NCI-H2196 treated with DMSO at 0.1 percent for 48 hours (cell line): Measurements from ENCODE around the gene ERLEC1.
"Not testable (repeated sequence)": the region's sequence is repeated elsewhere in the genome, so short reads cannot be mapped to it uniquely, and the experiment has no call there.

ENCODE experiments used
- DNase-seq: peaks from one replicate; lab custom pipeline; 2025; ENCODE audit not compliant: unreplicated experiment; lab: John Stamatoyannopoulos, UW

Gene ERLEC1

GRCh38 chr2:53829273-53829979 lies 42.6 kb downstream of the ERLEC1 start:
- DNase-seq: no peak

- not testable (repeated sequence) for DNase-seq
Observed at GRCh38 chr2:53829980-53830290, 43.1 kb downstream of the ERLEC1 start.

GRCh38 chr2:53840580-53840979 lies 53.7 kb downstream of the ERLEC1 start:
- no peak for DNase-seq

- DNase-seq: not testable (repeated sequence)
Observed at GRCh38 chr2:53841651-53842050, 54.8 kb downstream of the ERLEC1 start.

- no peak for DNase-seq
Observed at GRCh38 chr2:53842891-53843290, 56.0 kb downstream of the ERLEC1 start.

- DNase-seq: no peak
Observed at GRCh38 chr2:53843595-53843994, 56.8 kb downstream of the ERLEC1 start.

- no peak for DNase-seq
Observed at GRCh38 chr2:53848062-53848461, 61.2 kb downstream of the ERLEC1 start.

- DNase-seq: not testable (repeated sequence)
Observed at GRCh38 chr2:53851052-53851757, 64.4 kb downstream of the ERLEC1 start.

GRCh38 chr2:53852532-53852931 lies 65.7 kb downstream of the ERLEC1 start:
- no peak for DNase-seq

- DNase-seq: no peak
Observed at GRCh38 chr2:53854678-53855077, 67.8 kb downstream of the ERLEC1 start.

- no peak for DNase-seq
Observed at GRCh38 chr2:53856272-53856671, 69.4 kb downstream of the ERLEC1 start.

GRCh38 chr2:53859206-53860181 lies 72.7 kb downstream of the ERLEC1 start, which contains the start of gene GPR75:
GPR75 (minus strand) TSS chr2:53859967; CDS start chr2:53854756, 5,211 bp downstream.
- no peak for DNase-seq

- DNase-seq: no peak
Observed at GRCh38 chr2:53861824-53862223, 75.0 kb downstream of the ERLEC1 start.

GRCh38 chr2:53863538-53864227 lies 76.8 kb downstream of the ERLEC1 start:
- DNase-seq: no peak

- no peak for DNase-seq
Observed at GRCh38 chr2:53865264-53865663, 78.4 kb downstream of the ERLEC1 start.

- DNase-seq: no peak
Observed at GRCh38 chr2:53865962-53866361, 79.1 kb downstream of the ERLEC1 start.

- no peak for DNase-seq
Observed at GRCh38 chr2:53867169-53867568, 80.3 kb downstream of the ERLEC1 start.

- DNase-seq: no peak
Observed at GRCh38 chr2:53867773-53868172, 80.9 kb downstream of the ERLEC1 start.
